Anterior cingulate cortex (tissue), 58 donors: Measurements from ENCODE around the gene RALB.
"Not testable (repeated sequence)": the region's sequence is repeated elsewhere in the genome, so short reads cannot be mapped to it uniquely, and the experiment has no call there.

Source experiments
- DNase-seq, 58 donors: peaks; one replicate each; lab custom pipeline; 2025; lab: John Stamatoyannopoulos, UW

RALB gene

DNA sequence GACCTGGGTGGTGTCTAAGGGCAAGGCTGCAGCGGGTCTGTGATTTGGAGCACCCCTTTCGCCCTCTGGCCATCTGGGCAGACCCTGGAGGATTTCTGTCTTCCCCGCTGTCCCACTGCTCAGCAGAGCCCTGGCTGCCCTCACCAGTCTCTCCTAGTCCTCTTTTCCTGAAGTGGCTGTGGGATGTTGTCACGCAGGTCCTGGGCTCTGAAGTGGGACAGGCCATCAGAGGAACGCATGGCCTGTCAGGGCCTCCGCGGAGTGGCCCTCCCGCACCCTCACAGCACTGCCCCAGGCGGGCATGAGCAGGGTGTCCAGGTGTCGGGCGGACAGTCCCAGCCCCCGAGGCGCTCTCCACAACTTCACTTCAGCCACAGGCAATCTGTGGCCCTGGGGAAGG, 28.4 kb upstream of the RALB start:
- no peak for DNase-seq

GRCh38 chr2:120224735-120225548, 27.7 kb upstream of the RALB start:
- DNase-seq = no peak

DNA sequence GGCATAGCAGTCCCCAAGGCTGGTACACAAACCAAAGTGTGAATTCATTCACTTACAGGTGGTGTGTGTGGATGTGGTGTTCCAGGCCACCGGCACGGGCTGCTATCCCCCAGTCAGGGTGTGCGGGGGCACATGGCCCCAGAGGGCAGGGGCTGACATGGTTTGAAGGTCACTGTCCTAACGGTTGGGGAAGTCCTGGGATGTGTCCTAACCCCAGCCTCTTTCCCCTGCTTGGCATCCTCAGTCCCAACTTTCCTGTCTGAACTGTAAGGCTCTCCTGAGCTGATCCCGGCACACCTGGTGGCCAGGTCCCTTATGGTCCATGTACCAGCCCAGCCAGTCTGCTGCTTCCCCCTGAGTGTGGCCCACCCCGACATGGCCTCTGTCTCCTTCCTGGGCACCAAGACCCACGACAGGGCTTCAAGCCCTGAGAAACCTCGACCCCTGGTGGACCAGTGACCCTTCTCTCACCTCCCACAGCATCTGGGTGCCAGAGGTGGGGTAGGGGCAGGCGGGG, 27.0 kb upstream of the RALB start:
- no peak for DNase-seq

GRCh38 chr2:120226316-120226715, 26.3 kb upstream of the RALB start:
- DNase-seq = no peak

- DNase-seq = no peak
Measured at GRCh38 chr2:120227111-120227991, 25.3 kb upstream of the RALB start.

GRCh38 chr2:120228503-120228902, 24.1 kb upstream of the RALB start:
- no peak for DNase-seq

- DNase-seq = no peak
Measured at GRCh38 chr2:120229341-120229740, 23.3 kb upstream of the RALB start.

DNA sequence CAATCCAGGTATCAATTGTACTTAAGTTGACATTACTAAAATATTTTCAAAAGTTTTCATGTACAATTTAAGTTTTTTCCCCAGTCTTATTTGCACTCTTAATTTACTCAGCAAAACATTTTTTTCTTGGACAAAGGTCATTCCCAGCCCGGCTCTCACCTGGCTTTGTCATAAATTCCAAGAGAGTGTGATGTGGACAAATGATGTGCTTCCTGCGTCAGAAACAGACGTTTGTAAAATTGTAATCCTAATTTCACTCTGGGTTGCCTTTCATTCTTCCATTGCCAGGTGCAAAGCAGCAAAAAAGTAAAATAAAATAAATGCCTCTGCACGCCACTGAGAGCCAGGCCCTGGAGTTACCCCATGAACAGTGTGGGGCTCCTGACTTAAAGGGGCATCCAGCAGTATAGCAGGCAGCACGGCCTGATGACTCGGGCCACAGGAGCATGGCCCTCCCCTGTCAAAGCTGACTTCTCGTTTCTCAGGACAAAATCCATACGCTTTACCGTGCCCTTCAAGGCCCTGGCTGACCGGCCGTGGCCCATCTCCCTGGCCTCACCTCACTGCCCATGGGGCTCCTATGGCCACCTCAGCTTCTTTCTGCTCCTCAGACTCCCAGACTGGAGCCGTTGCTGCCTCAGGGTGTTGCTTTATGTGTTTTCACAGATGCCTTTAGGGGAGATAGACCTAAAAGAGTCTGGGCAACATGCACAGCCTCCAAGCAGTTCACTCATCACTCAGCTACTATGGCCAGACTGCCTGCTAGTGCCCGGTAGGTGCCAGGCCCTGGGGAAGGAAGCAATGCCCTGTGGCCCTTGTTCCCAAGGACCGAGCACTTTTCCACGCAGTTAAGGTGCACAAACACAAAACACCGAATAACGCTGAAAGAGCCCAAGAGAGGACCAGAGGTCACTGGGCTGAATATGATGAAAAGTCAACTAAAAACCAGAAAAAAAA, 21.9 kb upstream of the RALB start:
- DNase-seq = no peak

DNA sequence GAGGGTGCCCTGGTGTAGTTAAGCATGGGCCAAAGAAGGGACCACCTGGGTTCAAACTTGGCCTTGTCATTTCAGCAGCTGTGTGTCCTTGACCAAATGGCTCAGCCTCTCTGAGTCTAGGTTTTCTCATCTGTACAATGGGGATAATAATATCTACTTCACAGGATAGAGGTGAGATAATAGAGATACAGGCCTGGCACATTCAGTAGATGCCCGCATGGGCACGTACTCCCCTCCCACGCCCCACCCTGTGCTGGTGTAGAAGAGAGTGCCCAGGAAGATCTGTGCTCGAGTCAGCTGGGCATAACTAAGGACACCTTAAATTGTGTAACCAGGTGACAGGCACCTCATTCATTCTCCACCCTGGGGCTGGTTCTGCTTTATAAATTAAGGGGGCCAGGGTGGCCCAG, 21.1 kb upstream of the RALB start:
- DNase-seq = no peak

GRCh38 chr2:120231974-120232635, 20.5 kb upstream of the RALB start:
- DNase-seq = peak in 1 of 58 donors; percentile 14

DNA sequence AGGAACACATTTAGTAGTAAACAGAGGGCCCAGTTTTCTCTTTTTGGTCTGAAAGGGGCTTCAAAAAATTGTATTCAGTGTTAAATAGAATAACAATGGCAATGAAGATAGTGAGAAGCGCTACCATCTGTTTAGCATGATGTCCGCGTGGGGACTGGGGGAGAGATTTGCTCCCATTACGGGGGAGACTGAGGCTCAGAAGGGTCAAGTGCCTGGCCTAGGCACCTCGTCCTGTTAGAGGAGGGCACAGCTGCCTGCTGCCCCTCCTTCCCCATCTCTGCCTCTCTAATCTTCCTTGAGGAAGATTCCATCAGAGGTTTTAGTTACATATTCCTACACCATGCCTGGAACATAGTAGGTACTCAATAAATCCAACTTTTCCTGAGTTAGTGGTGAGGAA, 19.4 kb upstream of the RALB start:
- no peak for DNase-seq

DNA sequence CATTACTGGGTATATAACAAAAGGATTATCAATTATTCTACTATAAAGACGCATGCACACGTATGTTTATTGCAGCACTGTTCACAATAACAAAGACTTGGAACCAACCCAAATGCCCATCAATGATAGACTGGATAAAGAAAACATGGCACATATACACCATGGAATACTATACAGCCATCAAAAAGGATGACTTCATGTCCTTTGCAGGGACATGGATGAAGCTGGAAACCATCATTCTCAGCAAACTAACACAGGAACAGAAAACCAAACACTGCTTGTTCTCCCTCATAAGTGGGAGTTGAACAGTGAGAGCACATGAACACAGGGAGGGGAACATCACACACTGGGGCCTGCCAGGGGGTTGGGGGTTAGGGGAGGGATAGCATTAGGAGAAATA, 17.5 kb upstream of the RALB start:
- DNase-seq = not testable (repeated sequence)

DNA sequence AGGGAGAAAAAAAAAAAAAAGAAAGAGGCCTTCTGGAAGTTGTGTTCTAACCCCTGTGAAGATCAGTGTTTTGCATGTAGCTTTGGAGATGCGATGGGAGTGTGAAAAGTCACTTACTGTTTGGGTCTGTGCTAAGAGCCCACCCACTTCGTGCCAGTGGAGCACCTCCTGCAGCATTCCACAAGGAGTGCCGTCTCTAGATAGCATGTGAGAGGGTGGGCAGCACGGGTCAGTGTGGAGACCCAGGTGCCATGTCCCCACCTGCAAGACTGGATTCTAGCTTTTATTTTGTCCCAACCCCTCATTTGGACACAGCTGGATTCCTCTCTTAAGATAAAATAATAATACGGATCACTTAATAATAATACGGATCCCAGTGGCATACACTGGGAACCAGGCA, 17.0 kb upstream of the RALB start:
- no peak for DNase-seq

DNA sequence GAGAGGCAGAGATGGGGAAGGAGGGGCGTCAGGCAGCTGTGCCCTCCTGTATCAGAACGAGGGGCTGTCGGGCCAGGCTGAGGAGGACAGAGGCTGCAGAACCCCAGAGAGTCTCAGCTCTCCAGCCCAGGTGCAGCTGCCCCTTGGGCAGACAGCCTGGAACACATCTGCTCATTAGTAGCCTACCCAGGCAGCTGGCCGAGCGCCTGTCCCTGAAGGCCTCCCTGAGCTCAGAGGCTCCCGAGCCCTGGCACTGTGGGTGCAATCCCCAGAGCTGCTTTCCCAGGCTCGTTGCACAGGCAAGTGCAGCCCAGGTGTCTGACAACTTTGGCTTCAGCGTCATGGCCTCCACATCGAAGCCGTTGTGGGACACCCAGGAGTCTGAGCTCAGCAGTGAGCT, 16.3 kb upstream of the RALB start:
- no peak for DNase-seq

- DNase-seq = no peak
Measured at GRCh38 chr2:120236791-120237190, 15.9 kb upstream of the RALB start.

DNA sequence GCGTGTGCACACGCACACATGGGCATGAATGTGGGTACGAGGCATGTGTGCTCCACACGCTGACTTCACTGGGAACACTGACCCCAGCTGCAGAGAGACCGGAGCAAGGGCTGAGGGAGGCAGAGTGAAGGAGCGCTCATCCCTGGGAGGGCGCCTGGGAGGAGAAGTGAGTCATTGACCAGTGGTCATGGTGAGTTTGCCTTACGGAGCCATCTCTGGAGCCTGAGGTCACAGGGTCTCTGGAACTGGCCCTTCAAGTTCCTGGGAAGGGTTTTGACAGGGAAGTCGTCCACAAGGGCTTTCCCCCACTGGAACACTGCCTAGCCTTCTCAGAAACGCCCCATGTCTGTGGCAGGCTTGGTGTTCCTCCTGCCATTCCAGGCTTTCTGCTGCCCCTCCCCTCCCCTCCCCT, 15.2 kb upstream of the RALB start:
- DNase-seq = no peak

GRCh38 chr2:120238728-120239487, 13.7 kb upstream of the RALB start:
- no peak for DNase-seq

DNA sequence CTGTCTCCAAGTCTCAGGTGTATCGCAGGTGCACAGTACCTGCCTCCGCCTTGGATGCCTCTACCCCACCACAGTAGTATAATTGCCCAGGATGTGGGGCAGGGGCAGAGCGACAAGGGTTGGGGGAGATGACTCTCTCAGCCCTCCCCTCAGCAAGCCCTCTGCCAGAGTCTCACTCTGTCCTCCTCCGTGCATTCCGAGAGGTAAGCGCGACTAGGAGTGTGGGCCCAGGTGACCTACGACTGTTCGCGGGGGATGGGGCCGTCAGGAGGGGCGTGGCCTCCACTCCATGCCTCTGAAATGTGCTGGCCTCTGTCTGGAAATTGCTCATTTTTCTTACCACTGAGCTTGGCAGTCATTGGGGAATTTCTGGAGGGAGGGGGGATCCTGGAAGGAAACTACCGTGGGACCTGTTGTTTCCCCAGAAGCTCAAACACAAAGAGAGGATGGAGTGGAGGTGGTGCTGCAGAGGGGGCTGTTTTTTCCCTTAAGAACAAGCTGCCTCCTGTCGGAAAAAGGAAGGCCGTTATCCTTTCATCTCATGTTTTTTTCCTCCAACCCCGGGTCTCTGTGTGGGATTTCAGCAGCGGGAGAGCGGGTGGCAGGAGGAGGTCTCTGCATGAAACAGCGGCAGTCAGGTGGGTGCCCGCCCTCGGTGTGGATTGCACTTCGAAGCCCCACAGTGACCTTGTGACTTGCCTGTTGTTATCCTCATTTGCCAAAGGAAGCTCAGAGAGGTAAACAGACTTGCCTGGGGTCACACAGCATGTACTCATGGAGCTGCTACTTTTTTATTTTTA, 13.0 kb upstream of the RALB start:
- no peak for DNase-seq
